AG09319 (cell line): ENCODE measurements around the gene SERPIND1.

ENCODE experiments used
- DNase-seq: peaks from one replicate; pipeline ENCODE4 v3.0.0-alpha.2; 2010; ENCODE audit warnings: low read depth; ENCODE audit errors: extremely low read depth
- TF ChIP-seq, protein P1 (sequence below): IDR thresholded peaks from 2 replicates; pipeline ENCODE4 v1.5.1; 2011; ENCODE audit warnings: low read depth, mild to moderate bottlenecking, inconsistent platforms, low read length, moderate library complexity

Gene SERPIND1

GRCh38 chr22:20802452-20802851 lies 28.5 kb downstream of the SERPIND1 start:
- TF ChIP-seq, protein P1, sequence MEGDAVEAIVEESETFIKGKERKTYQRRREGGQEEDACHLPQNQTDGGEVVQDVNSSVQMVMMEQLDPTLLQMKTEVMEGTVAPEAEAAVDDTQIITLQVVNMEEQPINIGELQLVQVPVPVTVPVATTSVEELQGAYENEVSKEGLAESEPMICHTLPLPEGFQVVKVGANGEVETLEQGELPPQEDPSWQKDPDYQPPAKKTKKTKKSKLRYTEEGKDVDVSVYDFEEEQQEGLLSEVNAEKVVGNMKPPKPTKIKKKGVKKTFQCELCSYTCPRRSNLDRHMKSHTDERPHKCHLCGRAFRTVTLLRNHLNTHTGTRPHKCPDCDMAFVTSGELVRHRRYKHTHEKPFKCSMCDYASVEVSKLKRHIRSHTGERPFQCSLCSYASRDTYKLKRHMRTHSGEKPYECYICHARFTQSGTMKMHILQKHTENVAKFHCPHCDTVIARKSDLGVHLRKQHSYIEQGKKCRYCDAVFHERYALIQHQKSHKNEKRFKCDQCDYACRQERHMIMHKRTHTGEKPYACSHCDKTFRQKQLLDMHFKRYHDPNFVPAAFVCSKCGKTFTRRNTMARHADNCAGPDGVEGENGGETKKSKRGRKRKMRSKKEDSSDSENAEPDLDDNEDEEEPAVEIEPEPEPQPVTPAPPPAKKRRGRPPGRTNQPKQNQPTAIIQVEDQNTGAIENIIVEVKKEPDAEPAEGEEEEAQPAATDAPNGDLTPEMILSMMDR, result no peak
- no peak for DNase-seq

DNA sequence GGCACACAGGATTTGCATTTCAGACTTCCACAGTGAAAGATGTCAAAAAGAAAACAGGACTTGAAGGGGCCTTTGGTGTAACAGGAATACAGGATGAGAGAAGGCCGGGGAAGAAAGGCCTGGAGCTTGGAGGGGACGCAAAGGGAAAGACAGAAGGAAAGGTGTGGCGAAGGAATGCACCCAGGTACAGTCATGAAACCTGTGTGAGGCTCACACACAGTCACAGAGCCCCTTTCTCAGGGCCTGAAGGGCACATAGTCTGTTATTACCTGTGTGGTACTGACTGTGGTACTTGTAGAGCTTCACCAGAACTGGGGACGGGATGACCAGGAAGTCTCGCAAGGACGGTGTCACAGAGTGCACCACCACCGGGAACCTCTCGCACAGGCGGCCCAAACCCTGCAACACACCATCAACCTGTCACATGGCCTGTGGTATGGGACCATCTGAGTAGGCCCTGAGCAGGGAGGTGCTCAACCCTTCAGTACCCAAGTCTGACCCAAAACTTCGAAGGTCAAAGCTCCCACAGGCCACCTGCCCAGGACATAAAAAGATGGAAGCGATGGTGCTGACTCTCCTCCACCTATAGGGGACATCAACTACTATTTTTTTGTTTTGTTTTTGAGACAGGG lies 29.1 kb downstream of the SERPIND1 start:
- DNase-seq, result no peak
- TF ChIP-seq, protein P1, result no peak

- DNase-seq, result no peak
- TF ChIP-seq, protein P1, result peak; percentile 51
Measured at GRCh38 chr22:20803696-20804324, 29.9 kb downstream of the SERPIND1 start.

DNA sequence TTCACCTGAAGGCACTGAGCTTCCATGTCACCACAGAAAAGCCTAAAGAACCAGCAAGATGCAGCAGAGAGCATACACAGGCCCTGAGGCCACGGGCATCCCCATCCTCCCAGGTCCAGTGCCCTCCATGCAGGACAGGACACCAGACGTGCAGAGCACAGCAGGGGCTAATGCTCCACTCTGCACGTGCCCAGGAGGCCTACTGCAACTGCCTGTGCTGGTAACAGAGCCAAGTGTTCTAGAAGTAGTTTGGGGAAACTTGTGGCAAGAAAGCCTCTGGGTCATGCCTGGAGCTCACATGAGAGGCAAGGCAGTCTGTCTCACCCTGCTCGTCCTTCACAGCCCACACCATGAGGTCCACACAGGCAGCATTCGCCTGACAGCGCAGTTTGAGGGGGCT lies 30.7 kb downstream of the SERPIND1 start:
- TF ChIP-seq, protein P1, result no peak
- DNase-seq, result no peak

GRCh38 chr22:20805972-20806471 lies 32.1 kb downstream of the SERPIND1 start:
- TF ChIP-seq, protein P1, result no peak
- no peak for DNase-seq

DNA sequence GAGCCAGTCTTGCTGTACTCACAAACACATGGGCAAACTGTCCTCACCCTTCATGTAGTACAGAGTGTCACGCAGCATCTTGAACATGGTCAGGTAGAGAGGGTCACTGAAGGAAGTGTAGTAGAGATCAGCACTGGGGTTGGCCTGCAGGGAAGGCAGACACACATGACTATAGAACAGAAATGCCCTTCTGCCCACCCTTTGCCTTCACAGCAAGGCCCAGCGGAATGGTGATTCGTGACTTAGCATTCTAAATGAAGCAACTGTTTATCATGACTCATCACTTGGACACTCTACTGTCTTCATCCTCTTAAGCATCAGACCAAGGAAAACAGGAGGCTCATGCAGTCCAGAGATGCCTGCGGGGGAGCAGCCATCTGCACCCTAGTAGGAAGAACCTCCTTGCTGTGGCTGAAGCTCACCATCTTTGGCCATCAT lies 33.4 kb downstream of the SERPIND1 start:
- TF ChIP-seq, protein P1, result no peak
- DNase-seq, result peak; percentile 77

DNA sequence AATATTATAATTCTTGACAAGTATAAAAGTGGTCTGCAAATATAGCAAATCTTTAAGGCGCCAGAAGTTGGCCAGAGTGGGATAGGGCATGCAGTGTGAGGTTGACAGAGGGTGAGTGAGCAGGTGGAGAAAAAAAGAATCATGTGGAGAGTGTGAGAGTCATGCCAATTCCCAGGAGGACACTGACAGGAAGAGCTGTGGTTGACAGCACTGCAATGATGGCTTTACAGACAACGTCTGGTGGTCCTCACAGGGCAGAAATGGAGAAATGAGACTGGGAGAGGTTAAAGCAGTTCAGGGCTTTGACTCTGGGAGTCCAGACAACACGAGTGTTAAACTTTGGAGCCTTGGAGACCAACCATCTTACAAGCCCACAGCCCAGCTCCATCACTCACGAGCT lies 34.9 kb downstream of the SERPIND1 start:
- TF ChIP-seq, protein P1, result no peak

More for the DNA sequence above, 34.9 kb downstream of the SERPIND1 start:
- DNase-seq, result no peak
